ENCODE measurements around the gene SERINC3. TPM values are rescaled to one million over a fixed set of nuclear protein-coding genes. Genes with fewer than 3 reads are reported as not detected.

SERINC3 gene
- total RNA-seq, 4 donors from 2014 or later: 44.1 to 113 (median 58.3) TPM

DNA sequence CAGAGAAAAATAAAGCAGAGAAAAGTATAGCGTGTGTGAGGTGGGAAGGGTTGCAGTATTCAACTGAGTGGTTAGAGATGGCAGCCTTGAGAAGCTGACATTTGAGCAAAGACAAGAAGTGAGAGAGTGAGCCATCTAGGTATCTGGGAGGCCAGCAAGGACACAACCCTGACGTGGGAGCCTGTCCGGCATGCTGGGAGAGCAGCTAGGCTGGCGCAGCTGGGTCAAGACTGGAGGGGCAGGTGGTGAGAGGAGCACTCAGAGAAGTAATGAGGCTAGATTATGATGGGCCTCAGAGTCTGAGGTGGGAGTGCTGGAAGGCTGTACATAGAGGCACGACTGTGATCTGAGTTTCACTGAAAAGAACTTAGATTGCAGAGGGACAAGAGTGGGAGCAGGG lies 33.3 kb downstream of the SERINC3 start:
- Histone ChIP-seq H3K36me3 (no peaks in the 10 kb centered on the region), H3K27ac (no peak overlapping the region)

DNA sequence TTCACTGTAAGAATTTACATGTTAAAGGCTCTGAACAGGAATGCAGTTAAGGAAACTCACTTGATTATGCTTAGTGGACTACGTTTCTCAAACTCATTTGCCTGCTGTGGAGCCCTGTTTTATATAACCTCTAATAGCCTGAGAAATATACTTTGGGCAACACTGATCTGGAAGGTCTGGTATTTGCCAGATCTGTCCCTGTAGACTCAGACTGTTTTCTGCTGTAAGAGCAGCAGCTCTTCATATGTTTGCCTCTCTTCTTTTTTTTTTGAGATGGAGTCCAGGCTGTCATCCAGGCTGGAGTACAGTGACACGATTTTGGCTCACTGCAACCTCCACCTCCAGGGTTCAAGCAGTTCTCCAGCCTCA lies 36.1 kb downstream of the SERINC3 start:
- Histone ChIP-seq H3K27me3 (no peaks in the 10 kb centered on the region), H3K4me1 (no peaks in the 10 kb centered on the region), H3K4me3 (no peak overlapping the region), H3K36me3 (no peaks in the 10 kb centered on the region), H3K9me3 (no peaks in the 10 kb centered on the region), H3K27ac (peak overlapping the region; percentile 15 to 32)
- intact Hi-C loops (cut with DNase I; ENCODE audit: low total_unique reads): no loop called here
- no peak for DNase-seq
- TF ChIP-seq, protein P1, sequence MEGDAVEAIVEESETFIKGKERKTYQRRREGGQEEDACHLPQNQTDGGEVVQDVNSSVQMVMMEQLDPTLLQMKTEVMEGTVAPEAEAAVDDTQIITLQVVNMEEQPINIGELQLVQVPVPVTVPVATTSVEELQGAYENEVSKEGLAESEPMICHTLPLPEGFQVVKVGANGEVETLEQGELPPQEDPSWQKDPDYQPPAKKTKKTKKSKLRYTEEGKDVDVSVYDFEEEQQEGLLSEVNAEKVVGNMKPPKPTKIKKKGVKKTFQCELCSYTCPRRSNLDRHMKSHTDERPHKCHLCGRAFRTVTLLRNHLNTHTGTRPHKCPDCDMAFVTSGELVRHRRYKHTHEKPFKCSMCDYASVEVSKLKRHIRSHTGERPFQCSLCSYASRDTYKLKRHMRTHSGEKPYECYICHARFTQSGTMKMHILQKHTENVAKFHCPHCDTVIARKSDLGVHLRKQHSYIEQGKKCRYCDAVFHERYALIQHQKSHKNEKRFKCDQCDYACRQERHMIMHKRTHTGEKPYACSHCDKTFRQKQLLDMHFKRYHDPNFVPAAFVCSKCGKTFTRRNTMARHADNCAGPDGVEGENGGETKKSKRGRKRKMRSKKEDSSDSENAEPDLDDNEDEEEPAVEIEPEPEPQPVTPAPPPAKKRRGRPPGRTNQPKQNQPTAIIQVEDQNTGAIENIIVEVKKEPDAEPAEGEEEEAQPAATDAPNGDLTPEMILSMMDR (IDR thresholded peaks at IDR 0.05): no peak
- TF ChIP-seq POLR2A (IDR thresholded peaks at IDR 0.05): no peak

More for the DNA sequence above, 33.3 kb downstream of the SERINC3 start:
- intact Hi-C loops (cut with DNase I; ENCODE audit: low total_unique reads): no loop called here
- H3K4me3 ChIP-seq: no peak overlapping the region
- H3K27me3 ChIP-seq: no peaks in the 10 kb centered on the region
- TF ChIP-seq, protein P1 (IDR thresholded peaks at IDR 0.05): no peak
- TF ChIP-seq POLR2A (IDR thresholded peaks at IDR 0.05): no peak
- DNase-seq: no peak
- H3K9me3 ChIP-seq: no peaks in the 10 kb centered on the region
- H3K4me1 ChIP-seq: no peaks in the 10 kb centered on the region

DNA sequence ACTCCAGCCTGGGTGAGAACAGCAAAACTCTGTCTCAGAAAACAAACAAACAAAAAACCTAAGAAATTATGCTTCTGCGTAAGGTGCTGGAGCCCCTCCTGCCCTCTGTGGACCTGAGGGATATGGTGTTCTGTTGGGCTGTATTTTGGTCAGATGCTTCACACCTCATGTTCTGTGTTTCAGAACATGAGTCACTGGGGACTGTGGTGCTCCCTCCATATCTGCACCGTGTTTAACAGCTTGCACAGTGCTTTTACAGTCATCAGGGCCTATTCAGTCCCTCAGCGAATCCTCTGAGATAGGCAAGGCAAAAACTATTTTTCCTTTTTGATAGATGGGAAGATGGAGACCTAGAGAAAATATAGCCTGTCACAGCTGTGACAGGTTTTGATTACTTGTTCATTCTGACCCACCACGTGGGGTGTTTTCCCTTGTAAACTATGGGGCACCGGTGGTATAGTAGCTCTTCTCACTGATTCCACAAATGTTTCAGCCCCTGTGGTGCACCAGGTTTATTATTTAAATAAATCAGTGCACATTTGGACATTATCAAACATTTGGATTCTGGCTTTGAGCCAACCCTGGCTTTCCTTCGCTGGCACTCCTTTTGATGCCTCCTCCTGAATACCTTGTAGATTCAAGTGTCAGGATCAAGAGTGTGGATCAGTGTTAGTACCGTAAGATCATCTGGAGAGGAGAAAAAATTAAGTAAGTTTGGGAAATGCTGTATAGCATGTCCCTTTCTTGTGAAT lies 36.6 kb downstream of the SERINC3 start:
- Histone ChIP-seq H3K9me3 (no peaks in the 10 kb centered on the region), H3K4me3 (no peak overlapping the region), H3K27ac (peak overlapping the region in 1 of 2 donors; percentile 32), H3K27me3 (no peaks in the 10 kb centered on the region), H3K36me3 (no peaks in the 10 kb centered on the region), H3K4me1 (no peaks in the 10 kb centered on the region)
- TF ChIP-seq POLR2A (IDR thresholded peaks at IDR 0.05): no peak
- TF ChIP-seq, protein P1 (IDR thresholded peaks at IDR 0.05): no peak
- intact Hi-C loops (cut with DNase I; ENCODE audit: low total_unique reads): no loop called here
- DNase-seq: no peak

DNA sequence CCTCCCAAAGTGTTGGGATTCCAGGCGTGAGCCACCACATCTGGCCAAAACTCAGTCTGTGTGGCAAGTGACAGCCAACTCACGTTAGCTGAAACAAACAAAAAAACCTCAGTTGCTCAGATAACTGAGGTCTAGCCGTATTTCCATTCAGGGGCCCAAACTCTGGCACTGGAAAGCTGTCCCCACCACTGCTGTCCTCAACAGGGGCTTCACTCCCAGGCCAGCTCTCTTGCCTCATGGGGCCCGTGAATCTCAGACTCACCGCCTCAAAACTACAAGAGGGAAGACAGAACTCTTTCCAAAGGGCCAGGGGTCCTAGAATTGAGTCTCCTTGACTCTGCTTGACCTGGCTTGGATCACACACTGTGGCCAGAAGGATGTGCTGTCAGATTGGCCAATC lies 38.8 kb downstream of the SERINC3 start:
- H3K9me3 ChIP-seq: no peaks in the 10 kb centered on the region
- no peak for DNase-seq
- intact Hi-C loops (cut with DNase I; ENCODE audit: low total_unique reads): no loop called here
- no peak overlapping the region for H3K4me3 ChIP-seq
- H3K4me1 ChIP-seq: no peaks in the 10 kb centered on the region
- no peaks in the 10 kb centered on the region for H3K36me3 ChIP-seq
- no peaks in the 10 kb centered on the region for H3K27me3 ChIP-seq
- H3K27ac ChIP-seq: no peak overlapping the region
- TF ChIP-seq, protein P1 (IDR thresholded peaks at IDR 0.05): no peak
- TF ChIP-seq POLR2A (IDR thresholded peaks at IDR 0.05): no peak

DNA sequence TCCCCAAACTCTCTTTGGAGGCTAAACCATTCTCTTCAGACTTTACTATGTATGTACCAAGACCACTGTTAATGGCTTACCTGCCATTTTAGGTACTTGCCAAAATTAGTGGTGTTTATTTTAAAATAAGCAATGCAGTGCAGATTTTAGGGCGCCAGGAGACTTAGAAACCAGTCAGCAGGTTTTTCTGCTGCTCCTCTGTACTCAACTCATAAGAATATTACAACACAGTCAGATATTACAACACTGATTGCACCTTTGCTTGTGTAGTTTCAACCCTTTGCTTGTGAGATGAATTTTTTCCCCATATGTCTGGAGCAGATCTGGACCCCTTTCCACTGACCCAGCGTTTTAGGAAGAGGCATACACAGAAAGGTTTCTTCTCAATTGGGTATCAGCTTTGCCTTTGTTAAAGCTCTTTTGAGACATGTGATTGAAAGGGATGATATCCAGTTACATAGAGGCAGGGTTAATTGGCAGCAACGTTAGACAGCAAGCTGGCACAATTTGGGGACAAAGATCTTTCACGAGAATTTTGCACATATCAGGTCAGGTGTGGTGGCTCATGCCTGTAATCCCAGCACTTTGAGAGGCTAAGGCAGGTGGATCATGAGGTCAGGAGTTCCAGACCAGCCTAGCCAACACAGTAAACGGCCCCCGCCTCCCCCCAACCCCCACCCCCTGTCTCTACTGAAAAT lies 40.0 kb downstream of the SERINC3 start:
- no peaks in the 10 kb centered on the region for H3K4me1 ChIP-seq
- H3K4me3 ChIP-seq: no peak overlapping the region
- no peaks in the 10 kb centered on the region for H3K36me3 ChIP-seq
- no peak overlapping the region for H3K27ac ChIP-seq
- intact Hi-C loops (cut with DNase I; ENCODE audit: low total_unique reads): no loop called here
- TF ChIP-seq POLR2A (IDR thresholded peaks at IDR 0.05): no peak
- TF ChIP-seq, protein P1 (IDR thresholded peaks at IDR 0.05): no peak
- DNase-seq: no peak
- no peaks in the 10 kb centered on the region for H3K27me3 ChIP-seq
- no peaks in the 10 kb centered on the region for H3K9me3 ChIP-seq
